Neuronal stem cell (in vitro differentiated cells): ENCODE measurements around the gene PLEKHJ1.

Experiments
- DNase-seq: peaks from one replicate; pipeline ENCODE4 v3.0.0-alpha.2; 2013; ENCODE audit warnings: low spot score
- H2AFZ ChIP-seq: one replicate; pipeline ENCODE4 v1.6.1; 2013; ENCODE audit warnings: mild to moderate bottlenecking, low read length, inconsistent platforms
- H2AK5ac ChIP-seq: 2 replicates; pipeline ENCODE4 v1.6.1; 2013; ENCODE audit warnings: low read depth, mild to moderate bottlenecking, inconsistent platforms, low read length, moderate library complexity, mixed read lengths
- H2BK120ac ChIP-seq: 2 replicates; pipeline ENCODE4 v1.6.1; 2013; ENCODE audit warnings: low read depth, mild to moderate bottlenecking, inconsistent platforms, low read length, moderate library complexity, mixed read lengths
- H2BK12ac ChIP-seq: one replicate; pipeline ENCODE4 v1.6.1; 2013; ENCODE audit warnings: low read length, inconsistent platforms
- H2BK15ac ChIP-seq: 2 replicates; pipeline ENCODE4 v1.6.1; 2013; ENCODE audit warnings: mild to moderate bottlenecking, low read length, inconsistent platforms, mixed read lengths
- H2BK5ac ChIP-seq: one replicate; pipeline ENCODE4 v1.6.1; 2013; ENCODE audit warnings: inconsistent platforms, mild to moderate bottlenecking, low read length, moderate library complexity
- H3K14ac ChIP-seq: one replicate; pipeline ENCODE4 v1.6.1; 2013; ENCODE audit warnings: low read length, inconsistent platforms
- H3K18ac ChIP-seq: 2 replicates; pipeline ENCODE4 v1.6.1; 2013; ENCODE audit warnings: low read length, inconsistent platforms
- H3K23ac ChIP-seq: 2 replicates; pipeline ENCODE4 v1.6.1; 2013; ENCODE audit warnings: low read depth, mild to moderate bottlenecking, mixed read lengths, low read length, inconsistent platforms; ENCODE audit not compliant: poor library complexity
- H3K27ac ChIP-seq: replicated peaks from 3 replicates; pipeline ENCODE4 v1.5.1; 2013; ENCODE audit warnings: low read length, inconsistent platforms
- H3K27me3 ChIP-seq, 3 experiments: 2 replicates each; pipeline ENCODE4 v1.6.1; 2013; ENCODE audit warnings: low read length in 3 of 3, mild to moderate bottlenecking in 2 of 3, inconsistent platforms in 1 of 3, low read depth in 1 of 3, mixed read lengths in 1 of 3, moderate library complexity in 1 of 3; ENCODE audit not compliant: control insufficient read depth in 3 of 3, insufficient read depth in 3 of 3
- H3K36me3 ChIP-seq, 2 donors: replicated peaks in 1 of 2; 2 replicates each; pipeline ENCODE4 v1.6.1; 2013; ENCODE audit warnings: low read length in 2 of 2; ENCODE audit not compliant: control insufficient read depth in 2 of 2, insufficient read depth in 2 of 2
- H3K4ac ChIP-seq: 2 replicates; pipeline ENCODE4 v1.6.1; 2013; ENCODE audit warnings: inconsistent platforms, mild to moderate bottlenecking, low read length, moderate library complexity
- H3K4me1 ChIP-seq, 2 donors: 1 replicate in 1 of 2; 2 replicates in 1 of 2; pipeline ENCODE4 v1.6.1; 2013; ENCODE audit warnings: low read length in 2 of 2, low read depth in 1 of 2; ENCODE audit not compliant: control insufficient read depth in 2 of 2, insufficient read depth in 1 of 2
- H3K4me2 ChIP-seq: one replicate; pipeline ENCODE4 v1.6.1; 2013; ENCODE audit warnings: mild to moderate bottlenecking, low read length, inconsistent platforms; ENCODE audit not compliant: insufficient read depth, poor library complexity, severe bottlenecking
- H3K4me3 ChIP-seq, 2 donors: 2 replicates each; pipeline ENCODE4 v1.5.1; 2013; ENCODE audit warnings: low read length in 2 of 2, mild to moderate bottlenecking in 2 of 2, inconsistent platforms in 1 of 2, moderate library complexity in 1 of 2
- H3K79me1 ChIP-seq: one replicate; pipeline ENCODE4 v1.6.1; 2013; ENCODE audit warnings: low read depth, mild to moderate bottlenecking, inconsistent platforms, low read length, moderate library complexity
- H3K9ac ChIP-seq: one replicate; pipeline ENCODE4 v1.6.1; 2013; ENCODE audit warnings: mild to moderate bottlenecking, low read depth, low read length, inconsistent platforms; ENCODE audit not compliant: poor library complexity
- H3K9me3 ChIP-seq, 2 donors: replicated peaks in 1 of 2; 2 replicates each; pipeline versions ENCODE3 to v1.6.1; 2013; ENCODE audit warnings: low read length in 2 of 2, mild to moderate bottlenecking in 2 of 2, inconsistent platforms in 1 of 2, low read depth in 1 of 2, mixed read lengths in 1 of 2, moderate library complexity in 1 of 2; ENCODE audit not compliant: control insufficient read depth in 2 of 2, insufficient read depth in 1 of 2
- H4K8ac ChIP-seq: one replicate; pipeline ENCODE4 v1.6.1; 2013; ENCODE audit warnings: low read depth, mild to moderate bottlenecking, inconsistent platforms, low read length, moderate library complexity
- H4K91ac ChIP-seq: one replicate; pipeline ENCODE4 v1.6.1; 2013; ENCODE audit warnings: low read length, low read depth, mild to moderate bottlenecking, inconsistent platforms; ENCODE audit not compliant: poor library complexity
- WGBS, 2 donors: extraction: QIAGEN DNeasy Blood & Tissue Kit; methylation state at CpG; one replicate each; pipeline ENCODE4 v1.1.7; 2013; ENCODE audit warnings: missing lambda C conversion rate in 2 of 2, mixed read lengths in 1 of 2; ENCODE audit not compliant: insufficient read length in 2 of 2, insufficient replicate concordance in 1 of 2; ENCODE audit errors: extremely low coverage in 2 of 2; 5-methylcytosine and 5-hydroxymethylcytosine counted together

PLEKHJ1 gene

DNA sequence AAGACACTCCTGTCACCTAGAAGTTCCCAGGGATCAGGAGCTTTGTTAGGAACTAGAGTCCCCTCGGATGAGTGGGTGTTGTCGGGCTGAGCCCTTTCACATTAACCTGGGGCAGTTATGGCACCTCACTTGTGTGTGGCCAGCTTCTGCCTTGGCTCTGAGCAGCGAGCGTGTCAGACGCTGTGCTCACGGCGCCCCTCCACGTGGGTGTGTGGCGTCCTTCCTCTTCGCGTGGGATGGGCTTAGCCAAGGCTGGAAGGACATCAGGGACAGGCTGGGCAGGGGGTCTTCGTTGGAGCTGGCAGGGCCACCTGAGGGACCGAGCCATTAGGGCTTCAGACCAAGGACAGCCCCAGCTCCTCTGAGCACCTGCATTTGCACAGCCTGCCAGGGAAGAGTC lies 49.0 kb downstream of the PLEKHJ1 start:
- H3K9me3 ChIP-seq, result peaks cover 0 to 5% of the 10 kb centered on the region in 2 donors
- peak overlapping the region; percentile 63 for H2BK12ac ChIP-seq
- peaks cover 31% of the 10 kb centered on the region for H3K79me1 ChIP-seq
- H3K4ac ChIP-seq, result no peak overlapping the region
- no peak overlapping the region for H3K4me3 ChIP-seq
- no peak overlapping the region for H2BK5ac ChIP-seq
- no peak for DNase-seq
- no peak overlapping the region for H4K8ac ChIP-seq
- H3K18ac ChIP-seq, result peak overlapping the region; percentile 7
- H3K27ac ChIP-seq, result no peak overlapping the region
- H3K9ac ChIP-seq, result no peak overlapping the region
- H3K36me3 ChIP-seq, result peaks cover 36 to 94% of the 10 kb centered on the region in 2 donors
- H3K23ac ChIP-seq, result peak overlapping the region; percentile 92
- no peaks in the 10 kb centered on the region for H3K27me3 ChIP-seq
- H3K4me2 ChIP-seq, result no peak overlapping the region
- WGBS, 2 donors, result no CpG with 5 or more reads among the region's 13 CpGs
- no peak overlapping the region for H2AFZ ChIP-seq
- no peak overlapping the region for H2BK15ac ChIP-seq
- no peak overlapping the region for H2AK5ac ChIP-seq
- peak overlapping the region; percentile 4 for H3K14ac ChIP-seq
- H2BK120ac ChIP-seq, result no peak overlapping the region
- peaks cover 0 to 12% of the 10 kb centered on the region in 2 donors for H3K4me1 ChIP-seq
- no peak overlapping the region for H4K91ac ChIP-seq

DNA sequence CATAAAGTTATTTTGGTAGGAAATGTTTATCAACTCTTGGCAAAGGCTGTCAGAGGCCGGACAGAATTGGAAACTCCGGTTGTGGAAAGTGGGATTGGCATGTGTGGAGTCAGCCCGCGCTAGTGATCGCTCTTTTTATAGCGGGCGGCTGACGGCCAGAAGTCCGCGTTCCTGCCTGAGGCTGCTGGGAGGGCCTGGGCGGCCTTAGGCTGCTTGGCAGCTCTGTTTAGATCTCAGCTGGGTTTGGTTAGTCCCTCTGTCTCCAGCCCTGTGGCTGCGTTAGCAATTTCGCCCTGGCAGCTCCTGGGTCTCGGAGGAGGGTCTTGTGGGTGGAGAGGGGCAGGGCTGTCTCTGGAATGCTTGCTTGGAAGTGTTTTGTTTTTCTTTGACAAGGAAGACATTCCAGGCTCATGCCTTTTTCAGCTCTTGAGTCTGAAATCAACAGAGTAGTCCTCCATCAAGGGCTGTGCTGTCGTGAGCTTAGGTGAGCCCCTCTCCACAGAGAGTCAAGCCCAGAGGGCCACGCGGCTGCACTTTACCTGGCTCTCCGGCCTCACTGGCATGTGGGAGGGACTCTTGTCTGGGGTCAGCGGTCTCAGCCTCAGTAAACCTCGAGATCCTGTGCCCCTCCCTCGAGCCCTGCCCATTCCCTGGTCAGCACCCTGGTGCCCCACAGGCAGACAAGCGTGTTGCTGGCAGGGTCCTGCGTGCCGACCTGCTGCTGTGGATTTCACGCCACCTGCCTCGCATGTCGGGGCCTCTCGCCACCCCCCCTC lies 49.9 kb downstream of the PLEKHJ1 start:
- Histone ChIP-seq H4K91ac (no peak overlapping the region), H4K8ac (no peak overlapping the region), H3K4me3 (no peak overlapping the region), H2BK12ac (no peak overlapping the region), H3K4me2 (no peak overlapping the region), H3K23ac (peak overlapping the region; percentile 65), H3K4me1 (peaks cover 0 to 12% of the 10 kb centered on the region in 2 donors), H2BK120ac (no peak overlapping the region), H3K79me1 (peaks cover 30% of the 10 kb centered on the region), H3K36me3 (peaks cover 29 to 92% of the 10 kb centered on the region in 2 donors), H3K9ac (peak overlapping the region; percentile 91), H2AK5ac (no peak overlapping the region), H3K9me3 (peaks cover 0 to 2% of the 10 kb centered on the region in 2 donors), H3K18ac (peak overlapping the region; percentile 22), H3K4ac (peak overlapping the region; percentile 76), H2BK5ac (no peak overlapping the region), H3K14ac (peak overlapping the region; percentile 100), H3K27me3 (no peaks in the 10 kb centered on the region), H3K27ac (peak overlapping the region; percentile 71), H2AFZ (no peak overlapping the region), H2BK15ac (peak overlapping the region; percentile 18)
- WGBS, 2 donors, result no CpG with 5 or more reads among the region's 28 CpGs
- no peak for DNase-seq

DNA sequence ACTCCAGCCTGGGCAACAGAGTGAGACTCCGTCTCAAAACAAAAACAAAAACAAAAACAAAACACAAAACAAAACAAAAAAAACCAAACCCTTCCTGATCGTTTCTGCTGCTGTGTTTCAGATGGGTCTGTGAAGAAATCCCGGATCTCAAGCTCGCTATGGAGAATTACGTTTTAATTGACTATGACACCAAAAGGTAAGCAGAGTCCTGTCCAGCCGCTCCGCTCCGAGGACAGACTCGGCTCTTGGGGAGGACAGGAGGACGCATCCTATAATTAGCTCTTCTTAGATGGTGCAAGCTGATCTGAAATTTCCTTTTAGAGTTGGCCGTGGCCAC lies 50.4 kb downstream of the PLEKHJ1 start:
- no peak overlapping the region for H2BK5ac ChIP-seq
- no peak overlapping the region for H2BK15ac ChIP-seq
- H3K18ac ChIP-seq, result no peak overlapping the region
- H4K91ac ChIP-seq, result no peak overlapping the region
- H4K8ac ChIP-seq, result no peak overlapping the region
- no peak overlapping the region for H3K4me3 ChIP-seq
- peak overlapping the region; percentile 40 for H3K27ac ChIP-seq
- no peak overlapping the region for H2BK12ac ChIP-seq
- H3K36me3 ChIP-seq, result peaks cover 29 to 92% of the 10 kb centered on the region in 2 donors
- H2AK5ac ChIP-seq, result no peak overlapping the region
- WGBS, 2 donors, result 100% methylated on average over 1 of the region's 11 CpGs; no CpG with 5 or more reads in 1 of the 2 donors
- peaks cover 34% of the 10 kb centered on the region for H3K79me1 ChIP-seq
- no peak overlapping the region for H3K4me2 ChIP-seq
- H3K14ac ChIP-seq, result no peak overlapping the region
- no peak for DNase-seq
- H3K9ac ChIP-seq, result no peak overlapping the region
- H3K4me1 ChIP-seq, result peaks cover 0 to 15% of the 10 kb centered on the region in 2 donors
- H3K9me3 ChIP-seq, result peaks cover 0 to 2% of the 10 kb centered on the region in 2 donors
- no peak overlapping the region for H3K23ac ChIP-seq
- no peak overlapping the region for H2BK120ac ChIP-seq
- H3K27me3 ChIP-seq, result no peaks in the 10 kb centered on the region
- H3K4ac ChIP-seq, result no peak overlapping the region
- no peak overlapping the region for H2AFZ ChIP-seq

DNA sequence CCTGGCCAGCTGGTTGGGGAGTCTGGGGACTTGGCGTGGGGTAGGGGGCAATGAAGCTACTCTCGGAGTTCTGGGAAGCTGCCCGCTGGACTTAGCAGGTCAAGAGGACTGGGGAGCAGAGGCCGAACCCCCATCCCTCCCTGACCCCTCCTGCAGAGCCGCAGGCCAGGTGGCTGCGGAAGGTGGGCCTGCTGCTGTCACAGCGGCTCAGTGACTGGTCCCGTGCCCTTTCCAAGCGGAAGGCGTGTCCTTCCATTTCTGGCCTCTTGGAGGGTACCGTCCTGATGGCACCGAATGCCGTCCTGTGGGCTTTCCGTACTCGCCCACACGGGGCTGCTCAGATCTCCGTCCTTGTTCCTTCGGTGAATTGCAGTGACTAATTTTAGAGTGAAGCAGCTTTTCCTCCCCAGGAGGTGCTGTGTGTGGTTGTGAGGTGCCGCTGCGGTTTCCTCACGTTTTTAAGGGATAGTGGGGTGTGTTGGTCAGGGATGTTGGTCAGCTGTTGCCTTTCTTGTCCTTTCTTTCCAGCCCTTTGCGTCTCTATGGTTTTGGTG lies 51.6 kb downstream of the PLEKHJ1 start:
- Histone ChIP-seq H3K4me1 (peaks cover 0 to 15% of the 10 kb centered on the region in 2 donors), H3K4ac (no peak overlapping the region), H3K36me3 (peaks cover 30 to 85% of the 10 kb centered on the region in 2 donors), H3K18ac (no peak overlapping the region), H3K9me3 (peaks cover 0 to 2% of the 10 kb centered on the region in 2 donors), H4K8ac (no peak overlapping the region), H4K91ac (no peak overlapping the region), H3K4me3 (peak overlapping the region in 1 of 2 donors; percentile 31), H3K79me1 (peaks cover 39% of the 10 kb centered on the region), H3K27ac (no peak overlapping the region), H2BK120ac (no peak overlapping the region), H2BK5ac (peak overlapping the region; percentile 7), H3K4me2 (no peak overlapping the region), H2BK12ac (no peak overlapping the region), H3K27me3 (no peaks in the 10 kb centered on the region), H2BK15ac (no peak overlapping the region), H2AK5ac (no peak overlapping the region), H3K9ac (no peak overlapping the region), H3K14ac (no peak overlapping the region), H2AFZ (no peak overlapping the region), H3K23ac (no peak overlapping the region)
- DNase-seq, result no peak
- whole genome bisulfite sequencing, 2 donors, result no CpG with 5 or more reads among the region's 22 CpGs
